Stimulated activated CD8-positive, alpha-beta memory T cell treated with anti-CD3 and anti-CD28 coated beads, Interleukin-7, amount 100 ng/mL, for 48 hours (primary cell): ENCODE results near the gene LRSAM1.

Experiments used
- DNase-seq, 2 donors: peaks; one replicate each; pipeline ENCODE4 v3.0.0-alpha.2; 2020; ENCODE audit warnings: low read depth in 1 of 2; ENCODE audit errors: extremely low read depth in 1 of 2

LRSAM1 gene

GRCh38 chr9:127494304-127494702 lies 43.0 kb downstream of the LRSAM1 start:
- DNase-seq = no peak

- DNase-seq = no peak
These were observed 44.7 kb downstream of the LRSAM1 start for GRCh38 chr9:127495884-127496555.

- no peak for DNase-seq
These were observed 45.7 kb downstream of the LRSAM1 start for GRCh38 chr9:127496974-127497373.

GRCh38 chr9:127497656-127498290 lies 46.5 kb downstream of the LRSAM1 start:
- DNase-seq = no peak

GRCh38 chr9:127498298-127498697 lies 47.0 kb downstream of the LRSAM1 start:
- DNase-seq = no peak

GRCh38 chr9:127500399-127500798 lies 49.1 kb downstream of the LRSAM1 start:
- no peak for DNase-seq

GRCh38 chr9:127500862-127501261 lies 49.6 kb downstream of the LRSAM1 start:
- no peak for DNase-seq

GRCh38 chr9:127501821-127502343 lies 50.6 kb downstream of the LRSAM1 start:
- DNase-seq = no peak

- DNase-seq = no peak
These were observed 51.5 kb downstream of the LRSAM1 start for GRCh38 chr9:127502706-127503378.

- no peak for DNase-seq
These were observed 52.1 kb downstream of the LRSAM1 start for GRCh38 chr9:127503379-127503921.

GRCh38 chr9:127503947-127504886 lies 52.9 kb downstream of the LRSAM1 start:
- DNase-seq = peak; percentile 45 to 63

- DNase-seq = no peak
These were observed 53.6 kb downstream of the LRSAM1 start for GRCh38 chr9:127504887-127505251.

GRCh38 chr9:127505396-127506116 lies 54.2 kb downstream of the LRSAM1 start:
- DNase-seq = no peak

GRCh38 chr9:127506117-127506813 lies 55.0 kb downstream of the LRSAM1 start:
- no peak for DNase-seq

- no peak for DNase-seq
These were observed 55.8 kb downstream of the LRSAM1 start for GRCh38 chr9:127506814-127507750.

GRCh38 chr9:127507751-127508648 lies 56.7 kb downstream of the LRSAM1 start:
- DNase-seq = no peak

GRCh38 chr9:127508901-127509260 lies 57.6 kb downstream of the LRSAM1 start:
- no peak for DNase-seq
